Bronchial epithelial cell (primary cell): ENCODE results near the gene CRYBG1. TPM values are rescaled to one million over a fixed set of nuclear protein-coding genes. Genes with fewer than 3 reads are reported as not detected.
A peak's percentile ranks its signal among the peaks of the same experiment; 100 is the strongest.
"Not testable (repeated sequence)": the region's sequence is repeated elsewhere in the genome, so short reads cannot be mapped to it uniquely, and the experiment has no call there.

ENCODE experiments used
- DNase-seq: peaks from one replicate; pipeline ENCODE4 v3.0.0-alpha.2; 2010; ENCODE audit warnings: low read depth
- FAIRE-seq: peaks from 2 replicates; lab custom pipeline; 2011; peaks lifted over from hg19 to GRCh38; lab: Jason Lieb, UNC
- H3K27me3 ChIP-seq: 2 replicates; pipeline ENCODE4 v1.5.1; 2011; ENCODE audit warnings: low read length; ENCODE audit not compliant: control insufficient read depth, insufficient read depth
- H3K36me3 ChIP-seq: 2 replicates; pipeline ENCODE4 v1.5.1; 2011; ENCODE audit warnings: low read length; ENCODE audit not compliant: control insufficient read depth, insufficient read depth
- H3K4me3 ChIP-seq: 2 replicates; pipeline ENCODE4 v1.5.1; 2011; ENCODE audit warnings: mild to moderate bottlenecking, low read depth, low read length, control low read depth
- total RNA-seq: library from RNA; depleted of rRNA; stranded (reverse); fragments of >200 nt; gene quantifications from 2 replicates; pipeline ENCODE4 v1.2.1, GENCODE V29; 2014
- TF ChIP-seq, protein P1 (sequence below): IDR thresholded peaks from 2 replicates; pipeline ENCODE4 v1.5.1; 2011; ENCODE audit warnings: mild to moderate bottlenecking, moderate library complexity, low read length, control low read depth, inconsistent platforms; ENCODE audit not compliant: insufficient read depth, severe bottlenecking

The CRYBG1 gene
- total RNA-seq, 1 donor from 2014 or later = 45.0 TPM

DNA sequence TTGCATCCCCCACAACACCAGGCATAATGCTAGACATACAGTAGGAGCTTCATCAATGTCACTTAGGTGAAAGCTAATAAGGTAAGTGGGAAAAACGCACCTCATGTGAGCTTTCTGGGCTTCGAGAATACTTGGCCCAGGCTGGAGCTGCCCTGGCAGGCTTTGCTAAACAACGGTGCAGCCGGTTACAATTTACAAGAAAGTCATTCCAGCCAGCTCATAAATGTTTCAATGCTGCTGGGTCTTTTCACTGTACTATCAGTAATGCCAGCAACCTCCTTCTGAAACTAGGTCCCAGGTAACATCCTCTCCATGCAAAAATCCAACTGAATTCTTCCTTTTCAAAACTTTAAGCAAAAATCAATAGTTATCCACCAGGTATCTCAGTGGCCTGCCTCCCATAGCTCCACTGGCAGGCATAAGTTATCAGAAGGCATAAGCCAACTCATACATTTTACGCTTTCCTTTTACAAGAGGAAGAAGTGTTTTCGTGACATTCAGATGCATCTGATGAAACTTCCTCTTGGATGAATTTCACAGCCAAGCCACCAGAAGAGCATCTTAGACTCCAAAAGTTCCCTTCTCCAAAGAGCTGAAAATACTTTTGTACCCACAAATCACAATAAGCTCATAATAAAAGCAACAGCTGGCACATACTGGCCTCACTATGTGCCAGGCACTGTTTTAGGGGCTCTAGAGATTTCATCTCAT is 212.5 kb downstream of the CRYBG1 start:
- DNase-seq = no peak
- FAIRE-seq = no peak
- H3K27me3 ChIP-seq = no peaks in the 10 kb centered on the region
- TF ChIP-seq, protein P1, sequence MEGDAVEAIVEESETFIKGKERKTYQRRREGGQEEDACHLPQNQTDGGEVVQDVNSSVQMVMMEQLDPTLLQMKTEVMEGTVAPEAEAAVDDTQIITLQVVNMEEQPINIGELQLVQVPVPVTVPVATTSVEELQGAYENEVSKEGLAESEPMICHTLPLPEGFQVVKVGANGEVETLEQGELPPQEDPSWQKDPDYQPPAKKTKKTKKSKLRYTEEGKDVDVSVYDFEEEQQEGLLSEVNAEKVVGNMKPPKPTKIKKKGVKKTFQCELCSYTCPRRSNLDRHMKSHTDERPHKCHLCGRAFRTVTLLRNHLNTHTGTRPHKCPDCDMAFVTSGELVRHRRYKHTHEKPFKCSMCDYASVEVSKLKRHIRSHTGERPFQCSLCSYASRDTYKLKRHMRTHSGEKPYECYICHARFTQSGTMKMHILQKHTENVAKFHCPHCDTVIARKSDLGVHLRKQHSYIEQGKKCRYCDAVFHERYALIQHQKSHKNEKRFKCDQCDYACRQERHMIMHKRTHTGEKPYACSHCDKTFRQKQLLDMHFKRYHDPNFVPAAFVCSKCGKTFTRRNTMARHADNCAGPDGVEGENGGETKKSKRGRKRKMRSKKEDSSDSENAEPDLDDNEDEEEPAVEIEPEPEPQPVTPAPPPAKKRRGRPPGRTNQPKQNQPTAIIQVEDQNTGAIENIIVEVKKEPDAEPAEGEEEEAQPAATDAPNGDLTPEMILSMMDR = no peak
- H3K4me3 ChIP-seq = no peak overlapping the region
- H3K36me3 ChIP-seq = peaks cover 6% of the 10 kb centered on the region

DNA sequence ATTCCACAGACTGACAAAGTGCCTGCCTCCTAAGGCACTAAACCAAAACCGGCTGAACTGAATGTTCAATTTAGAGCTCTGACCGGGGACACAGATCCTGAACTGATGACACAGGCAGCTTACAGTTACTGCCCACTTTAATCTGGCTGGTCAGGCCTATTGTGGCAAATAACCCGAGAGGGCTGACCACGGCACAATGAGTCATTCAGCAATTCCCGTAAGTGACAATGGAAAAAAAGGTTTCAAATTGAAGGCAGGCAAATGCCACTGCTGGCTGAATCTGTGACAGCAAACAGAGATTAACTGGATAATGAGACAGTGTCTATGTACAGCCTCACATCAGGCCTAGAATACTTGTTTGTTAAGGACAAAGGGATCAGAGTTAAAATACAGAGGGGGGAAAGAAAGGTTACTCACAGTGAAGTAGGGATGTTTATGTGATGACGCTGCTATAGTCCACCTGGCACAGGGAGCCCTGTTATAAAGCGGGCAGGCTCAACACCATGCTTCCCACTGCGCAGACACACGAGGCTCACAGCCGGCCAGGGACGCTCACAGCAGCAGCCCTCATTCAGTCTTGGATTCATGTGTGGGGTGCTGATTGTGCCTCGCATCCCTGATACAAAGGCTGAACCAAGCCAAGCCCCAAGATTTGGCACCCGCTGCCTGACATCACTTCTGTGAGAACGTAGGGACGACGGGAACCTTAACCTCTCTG is 214.4 kb downstream of the CRYBG1 start:
- DNase-seq (peak; percentile 48), FAIRE-seq (no peak)
- no peaks in the 10 kb centered on the region for H3K27me3 ChIP-seq
- H3K36me3 ChIP-seq = no peaks in the 10 kb centered on the region
- no peak overlapping the region for H3K4me3 ChIP-seq
- TF ChIP-seq, protein P1 = no peak

DNA sequence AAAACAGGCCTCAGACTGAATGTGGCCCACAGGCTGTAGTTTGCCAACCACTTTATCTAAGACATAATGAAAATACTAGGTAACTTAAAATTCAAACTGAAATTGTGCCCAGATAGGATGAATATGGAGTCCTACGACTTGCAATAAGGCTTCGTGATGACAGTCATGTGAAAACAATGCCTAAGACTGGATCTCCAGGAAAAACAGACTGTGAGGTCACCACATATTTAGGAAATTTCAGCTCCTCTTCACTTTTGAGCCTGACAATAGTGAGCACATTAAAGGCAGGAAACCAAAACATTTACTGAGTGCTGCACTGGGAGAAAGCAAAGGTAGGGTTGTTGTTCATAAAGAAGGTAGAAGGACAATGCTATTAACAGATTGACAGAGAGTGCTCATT is 218.8 kb downstream of the CRYBG1 start:
- FAIRE-seq (no peak), DNase-seq (no peak)
- TF ChIP-seq, protein P1 = no peak
- no peaks in the 10 kb centered on the region for H3K27me3 ChIP-seq
- H3K4me3 ChIP-seq = no peak overlapping the region
- peaks cover 3% of the 10 kb centered on the region for H3K36me3 ChIP-seq

DNA sequence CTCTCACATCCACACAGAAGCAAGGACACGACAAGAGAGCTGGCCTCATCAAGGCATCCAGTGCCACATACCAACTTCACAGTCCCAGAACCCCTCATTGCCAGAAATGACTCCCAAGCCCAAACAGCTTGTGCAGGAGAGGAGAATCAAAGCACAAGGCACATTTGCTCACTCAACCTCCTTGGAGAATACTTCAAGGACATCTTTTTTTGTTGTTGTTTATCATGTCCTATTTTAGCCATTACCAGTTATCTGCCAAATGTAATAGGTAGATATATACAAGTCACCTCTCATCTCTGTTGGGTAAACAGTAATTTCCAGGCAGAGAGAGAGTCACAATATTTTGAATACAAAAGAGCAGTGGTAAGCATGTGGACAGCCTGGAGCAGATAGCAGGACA is 221.0 kb downstream of the CRYBG1 start:
- Histone ChIP-seq H3K36me3 (peaks cover 3% of the 10 kb centered on the region), H3K4me3 (no peak overlapping the region), H3K27me3 (no peaks in the 10 kb centered on the region)
- FAIRE-seq (no peak), DNase-seq (no peak)
- TF ChIP-seq, protein P1 = no peak

DNA sequence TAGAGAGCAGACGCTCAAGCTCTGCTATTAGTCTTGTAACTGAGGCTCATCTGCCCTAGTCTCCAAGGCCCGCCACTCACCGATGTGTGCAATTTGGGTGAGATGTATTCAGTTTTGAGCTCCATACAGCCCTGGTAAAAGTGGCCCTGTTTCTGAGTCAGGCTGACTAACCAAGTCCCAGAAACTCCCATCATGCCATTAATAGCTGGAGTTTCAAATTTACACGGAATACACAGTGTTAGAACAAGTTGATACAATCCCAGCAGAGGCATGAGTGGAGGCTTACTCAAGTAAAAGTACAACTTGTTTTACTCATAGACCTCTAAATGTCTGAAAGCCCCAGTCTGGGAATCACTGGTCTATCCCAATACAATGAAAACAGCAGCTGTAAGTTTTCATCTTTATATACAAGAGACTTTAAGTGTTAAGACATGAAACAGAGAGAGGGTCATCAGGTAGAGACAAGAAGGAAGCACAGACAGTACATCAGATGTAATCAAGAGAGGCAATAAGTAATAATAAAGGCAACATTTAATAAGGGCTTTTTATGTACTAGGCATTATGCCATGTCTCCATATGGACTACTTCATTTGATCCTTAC is 226.4 kb downstream of the CRYBG1 start:
- Histone ChIP-seq H3K36me3 (peaks cover 4% of the 10 kb centered on the region), H3K4me3 (no peak overlapping the region), H3K27me3 (no peaks in the 10 kb centered on the region)
- no peak for FAIRE-seq
- TF ChIP-seq, protein P1 = no peak
- DNase-seq = peak; percentile 96

DNA sequence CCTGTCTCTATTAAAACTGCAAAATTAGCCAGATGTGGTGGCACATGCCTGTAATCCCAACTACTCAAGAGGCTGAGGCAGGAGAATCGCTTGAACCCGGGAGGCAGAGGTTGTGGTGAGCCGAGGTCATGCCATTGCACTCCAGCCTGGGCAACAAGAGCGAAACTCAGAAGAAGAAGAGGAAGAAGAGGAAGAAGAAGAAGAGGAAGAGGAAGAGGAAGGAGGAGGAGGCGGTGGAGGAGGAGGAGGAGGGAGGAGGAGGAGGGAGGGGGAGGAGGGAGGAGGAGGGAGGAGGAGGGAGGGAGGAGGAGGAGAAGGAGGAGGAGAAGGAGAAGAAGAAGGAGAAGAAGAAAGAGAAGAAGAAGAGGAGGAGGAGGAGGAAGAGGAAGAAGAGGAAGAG is 228.4 kb downstream of the CRYBG1 start:
- FAIRE-seq = not testable (repeated sequence)

More for the DNA sequence above, 228.4 kb downstream of the CRYBG1 start:
- not testable (repeated sequence) for DNase-seq, H3K27me3 ChIP-seq, H3K36me3 ChIP-seq, H3K4me3 ChIP-seq
